Body of pancreas (tissue), 4 donors: ENCODE measurements around the gene GOLPH3L.

Experiments
- CTCF ChIP-seq, 7 experiments: fragments of 450-650 bp in 4 of 7; fragments of 200-600 bp in 3 of 7; sonication (generic) in 3 of 7; IDR thresholded peaks; one replicate each; pipeline ENCODE4 v1.5.1; 2016 to 2019; ENCODE audit warnings: antibody characterized with exemption in 7 of 7
- POLR2A ChIP-seq, 3 donors: fragments of 450-650 bp; IDR thresholded peaks; one replicate each; pipeline ENCODE4 v1.6.1; 2016; ENCODE audit warnings: antibody characterized with exemption in 3 of 3, mild to moderate bottlenecking in 2 of 3

GRCh38 chr1:150678988-150679387, 18.0 kb downstream of the GOLPH3L start:
- TF ChIP-seq CTCF (IDR thresholded peaks at IDR 0.05) (no peak), POLR2A (IDR thresholded peaks at IDR 0.05) (no peak)
